ENCODE data around the gene ECI2. TPM values are rescaled to one million over a fixed set of nuclear protein-coding genes. Genes with fewer than 3 reads are reported as not detected.
"Not testable (repeated sequence)": the region's sequence is repeated elsewhere in the genome, so short reads cannot be mapped to it uniquely, and the experiment has no call there.

ECI2 gene
- total RNA-seq, 1 experiment from 2014 or later, result 61.4 TPM

GRCh38 chr6:4091941-4092340 is 43.4 kb downstream of the ECI2 start:
- Mint-ChIP-seq H3K27ac (no peak overlapping the region), H3K27me3 (ENCODE audit: low read depth) (no peaks in the 10 kb centered on the region), H3K9me3 (peaks cover 5% of the 10 kb centered on the region; the same call in 1 of the 2 replicates), H3K36me3 (no peaks in the 10 kb centered on the region), H3K4me1 (no peaks in the 10 kb centered on the region), H3K4me3 (no peak overlapping the region)
- TF ChIP-seq RORB (CRISPR knock-in tag; IDR thresholded peaks at IDR 0.05) (no peak), AR (CRISPR knock-in tag; IDR thresholded peaks at IDR 0.05) (no peak), FOXP4 (CRISPR knock-in tag; IDR thresholded peaks at IDR 0.05) (no peak), CTCF (IDR thresholded peaks at IDR 0.05) (no peak), NFYB (CRISPR knock-in tag; conservative IDR thresholded peaks at IDR 0.05; ENCODE audit: low read depth) (no peak), ZNF425 (CRISPR knock-in tag; conservative IDR thresholded peaks at IDR 0.05) (no peak), ZBTB21 (CRISPR knock-in tag; IDR thresholded peaks at IDR 0.05; ENCODE audit: borderline replicate concordance) (no peak), ATF1 (CRISPR knock-in tag; IDR thresholded peaks at IDR 0.05) (no peak), PRRX2 (CRISPR knock-in tag; IDR thresholded peaks at IDR 0.05) (no peak), MYBL2 (CRISPR knock-in tag; IDR thresholded peaks at IDR 0.05) (no peak), CDX4 (CRISPR knock-in tag; IDR thresholded peaks at IDR 0.05; ENCODE audit: borderline replicate concordance) (no peak), STAT6 (CRISPR knock-in tag; conservative IDR thresholded peaks at IDR 0.05; ENCODE audit: low read depth) (no peak), ZNF219 (CRISPR knock-in tag; IDR thresholded peaks at IDR 0.05; ENCODE audit: borderline replicate concordance) (no peak), MXD4 (CRISPR knock-in tag; IDR thresholded peaks at IDR 0.05; ENCODE audit: borderline replicate concordance) (no peak), ZNF232 (CRISPR knock-in tag; IDR thresholded peaks at IDR 0.05) (no peak), E2F1 (CRISPR knock-in tag; IDR thresholded peaks at IDR 0.05) (no peak), ATF6 (CRISPR knock-in tag; IDR thresholded peaks at IDR 0.05) (no peak), ZNF512 (CRISPR knock-in tag; IDR thresholded peaks at IDR 0.05; ENCODE audit: borderline replicate concordance) (no peak)
- CTCF ChIA-PET, result no interaction called here
- DNase-seq (ENCODE audit: low spot score), result no peak
- ATAC-seq, result no peak
- POLR2A ChIA-PET, result no interaction called here

GRCh38 chr6:4090043-4090442 is 45.3 kb downstream of the ECI2 start:
- H3K36me3 Mint-ChIP-seq; POLR2A ChIA-PET; DNase-seq (ENCODE audit: low spot score); H3K4me1 Mint-ChIP-seq; CTCF ChIA-PET; ATAC-seq; H3K9me3 Mint-ChIP-seq; H3K27ac Mint-ChIP-seq; H3K27me3 Mint-ChIP-seq (ENCODE audit: low read depth); H3K4me3 Mint-ChIP-seq: not testable (repeated sequence)
